Loucy (cell line): ENCODE results near the gene MYL6.

Experiments
- H2AFZ ChIP-seq: fragments of 200-600 bp; sonication (generic); 2 replicates; pipeline ENCODE4 v1.6.0; 2016; ENCODE audit warnings: antibody characterized with exemption, mild to moderate bottlenecking, low read length, moderate library complexity
- H3F3A ChIP-seq: fragments of 200-600 bp; 2 replicates; pipeline ENCODE4 v1.6.0; 2016; ENCODE audit warnings: antibody characterized with exemption, low read depth, mild to moderate bottlenecking
- H3K27me3 ChIP-seq: fragments of 200-600 bp; sonication (generic); 2 replicates; pipeline ENCODE4 v1.6.1; 2014; ENCODE audit warnings: low read length, mild to moderate bottlenecking; ENCODE audit not compliant: insufficient read depth, poor library complexity, severe bottlenecking
- H3K36me3 ChIP-seq: fragments of 200-600 bp; sonication (generic); 2 replicates; pipeline ENCODE4 v1.6.1; 2016; ENCODE audit warnings: low read length; ENCODE audit not compliant: insufficient read depth
- H3K4me1 ChIP-seq: fragments of 200-600 bp; sonication (generic); 2 replicates; pipeline ENCODE4 v1.5.1; 2014; ENCODE audit warnings: low read length, mild to moderate bottlenecking; ENCODE audit not compliant: insufficient read depth, poor library complexity, severe bottlenecking
- H3K4me2 ChIP-seq: fragments of 200-600 bp; sonication (generic); 2 replicates; pipeline ENCODE4 v1.6.0; 2014; ENCODE audit warnings: antibody characterized with exemption, low read length, low read depth, mild to moderate bottlenecking; ENCODE audit not compliant: poor library complexity, severe bottlenecking
- H3K4me3 ChIP-seq: fragments of 200-600 bp; sonication (generic); 2 replicates; pipeline ENCODE4 v1.5.1; 2014; ENCODE audit warnings: low read length, mild to moderate bottlenecking, mixed read lengths; ENCODE audit not compliant: poor library complexity, severe bottlenecking
- H3K79me2 ChIP-seq: fragments of 200-600 bp; sonication (generic); 2 replicates; pipeline ENCODE4 v1.6.1; 2014; ENCODE audit warnings: low read length; ENCODE audit not compliant: insufficient read depth
- H3K9ac ChIP-seq: fragments of 200-600 bp; sonication (generic); 2 replicates; pipeline ENCODE4 v1.6.0; 2014; ENCODE audit warnings: mild to moderate bottlenecking, low read depth, low read length, moderate library complexity; ENCODE audit not compliant: poor library complexity, severe bottlenecking
- H3K9me2 ChIP-seq: fragments of 200-600 bp; sonication (generic); replicated peaks from 2 replicates; pipeline ENCODE4 v1.6.1; 2016; ENCODE audit warnings: low read depth, low read length, mixed read lengths
- H3K9me3 ChIP-seq: fragments of 200-600 bp; sonication (generic); 2 replicates; pipeline ENCODE4 v1.6.1; 2014; ENCODE audit warnings: mild to moderate bottlenecking, antibody characterized with exemption, low read length, low read depth; ENCODE audit not compliant: insufficient read depth
- H4K20me1 ChIP-seq: fragments of 200-600 bp; sonication (generic); 2 replicates; pipeline ENCODE4 v1.6.0; 2014; ENCODE audit warnings: antibody characterized with exemption, low read length, mild to moderate bottlenecking; ENCODE audit not compliant: insufficient read depth, poor library complexity, severe bottlenecking
- EZH2phosphoT487 ChIP-seq: fragments of 200-600 bp; IDR thresholded peaks from 2 replicates; pipeline ENCODE4 v1.6.1; 2018; ENCODE audit warnings: antibody characterized with exemption, mild to moderate bottlenecking, moderate library complexity, borderline replicate concordance
- TF ChIP-seq, protein P1 (sequence below): fragments of 200-600 bp; sonication (generic); conservative IDR thresholded peaks from 2 replicates; pipeline ENCODE4 v1.5.1; 2014; ENCODE audit warnings: mild to moderate bottlenecking, antibody characterized with exemption, low read length

The MYL6 gene

DNA sequence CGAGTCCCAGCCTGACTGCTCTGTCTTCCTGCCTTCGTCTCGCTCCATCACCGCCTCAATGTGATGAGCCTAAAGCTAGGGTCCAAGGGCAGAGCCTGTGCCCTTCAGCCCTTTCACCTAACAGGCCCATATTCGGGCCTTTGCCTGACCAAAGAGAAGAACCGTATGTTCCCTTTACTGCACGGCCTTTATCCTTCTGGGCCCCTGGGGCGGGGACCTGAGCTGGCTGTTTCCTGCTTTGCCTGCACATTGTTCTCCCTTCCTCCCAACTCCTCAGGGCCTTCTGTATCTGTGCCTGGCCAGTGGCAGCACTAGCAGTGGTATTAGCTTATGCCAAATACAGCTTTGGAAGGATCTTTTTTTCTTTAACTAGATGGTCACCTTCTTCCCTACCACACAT lies 14.3 kb upstream of the MYL6 start:
- peaks cover under 1% of the 10 kb centered on the region; the same call in 1 of the 2 replicates for H3F3A ChIP-seq
- TF ChIP-seq, protein P1, sequence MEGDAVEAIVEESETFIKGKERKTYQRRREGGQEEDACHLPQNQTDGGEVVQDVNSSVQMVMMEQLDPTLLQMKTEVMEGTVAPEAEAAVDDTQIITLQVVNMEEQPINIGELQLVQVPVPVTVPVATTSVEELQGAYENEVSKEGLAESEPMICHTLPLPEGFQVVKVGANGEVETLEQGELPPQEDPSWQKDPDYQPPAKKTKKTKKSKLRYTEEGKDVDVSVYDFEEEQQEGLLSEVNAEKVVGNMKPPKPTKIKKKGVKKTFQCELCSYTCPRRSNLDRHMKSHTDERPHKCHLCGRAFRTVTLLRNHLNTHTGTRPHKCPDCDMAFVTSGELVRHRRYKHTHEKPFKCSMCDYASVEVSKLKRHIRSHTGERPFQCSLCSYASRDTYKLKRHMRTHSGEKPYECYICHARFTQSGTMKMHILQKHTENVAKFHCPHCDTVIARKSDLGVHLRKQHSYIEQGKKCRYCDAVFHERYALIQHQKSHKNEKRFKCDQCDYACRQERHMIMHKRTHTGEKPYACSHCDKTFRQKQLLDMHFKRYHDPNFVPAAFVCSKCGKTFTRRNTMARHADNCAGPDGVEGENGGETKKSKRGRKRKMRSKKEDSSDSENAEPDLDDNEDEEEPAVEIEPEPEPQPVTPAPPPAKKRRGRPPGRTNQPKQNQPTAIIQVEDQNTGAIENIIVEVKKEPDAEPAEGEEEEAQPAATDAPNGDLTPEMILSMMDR = no peak
- TF ChIP-seq EZH2phosphoT487 = no peak
- H3K4me2 ChIP-seq = no peak overlapping the region
- no peaks in the 10 kb centered on the region for H3K4me1 ChIP-seq
- no peaks in the 10 kb centered on the region for H3K9me3 ChIP-seq
- H4K20me1 ChIP-seq = no peaks in the 10 kb centered on the region
- H3K9ac ChIP-seq = no peak overlapping the region
- H3K36me3 ChIP-seq = peaks cover 50% of the 10 kb centered on the region; the same call in 1 of the 2 replicates
- H3K27me3 ChIP-seq = no peaks in the 10 kb centered on the region
- H3K4me3 ChIP-seq = no peak overlapping the region
- H3K79me2 ChIP-seq = no peaks in the 10 kb centered on the region
- no peaks in the 10 kb centered on the region for H3K9me2 ChIP-seq
- no peak overlapping the region for H2AFZ ChIP-seq

DNA sequence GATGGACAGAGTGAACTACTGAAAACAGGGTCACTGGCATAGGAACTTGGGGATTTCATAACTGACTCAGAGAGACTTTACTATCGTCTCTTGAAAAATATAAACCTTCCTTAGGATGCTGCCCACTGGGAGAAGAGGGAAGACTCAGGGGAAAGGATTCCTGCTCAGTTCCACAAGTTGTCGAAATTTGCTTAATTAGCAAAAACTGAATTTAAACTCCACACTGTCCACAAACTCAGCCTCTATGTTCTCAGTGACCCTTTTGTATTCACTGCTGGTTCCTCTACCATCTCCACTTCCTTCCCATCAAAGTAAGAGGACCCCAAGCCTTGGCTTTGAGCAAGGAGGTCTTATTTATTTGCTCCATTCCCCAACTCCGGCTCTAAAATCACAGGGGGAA lies 12.9 kb upstream of the MYL6 start:
- H3K9me3 ChIP-seq = no peaks in the 10 kb centered on the region
- H3K36me3 ChIP-seq = peaks cover 38% of the 10 kb centered on the region; the same call in 1 of the 2 replicates
- no peak overlapping the region for H3K4me3 ChIP-seq
- H4K20me1 ChIP-seq = no peaks in the 10 kb centered on the region
- no peaks in the 10 kb centered on the region for H3K27me3 ChIP-seq
- H3F3A ChIP-seq = no peaks in the 10 kb centered on the region
- no peaks in the 10 kb centered on the region for H3K9me2 ChIP-seq
- no peaks in the 10 kb centered on the region for H3K4me1 ChIP-seq
- H3K79me2 ChIP-seq = no peaks in the 10 kb centered on the region
- TF ChIP-seq, protein P1 = no peak
- TF ChIP-seq EZH2phosphoT487 = no peak
- no peak overlapping the region for H3K4me2 ChIP-seq
- no peak overlapping the region for H2AFZ ChIP-seq
- H3K9ac ChIP-seq = no peak overlapping the region

GRCh38 chr12:56146492-56147460 lies 11.4 kb upstream of the MYL6 start:
- Histone ChIP-seq H3K79me2 (no peaks in the 10 kb centered on the region), H3K9ac (no peak overlapping the region), H3F3A (no peaks in the 10 kb centered on the region), H3K4me1 (peaks cover 3% of the 10 kb centered on the region), H3K4me3 (no peak overlapping the region), H4K20me1 (no peaks in the 10 kb centered on the region), H3K27me3 (no peaks in the 10 kb centered on the region), H3K9me3 (no peaks in the 10 kb centered on the region), H3K4me2 (no peak overlapping the region), H3K36me3 (peaks cover 30% of the 10 kb centered on the region; the same call in 1 of the 2 replicates), H3K9me2 (no peaks in the 10 kb centered on the region), H2AFZ (no peak overlapping the region)
- no peak for TF ChIP-seq EZH2phosphoT487
- TF ChIP-seq, protein P1 = no peak
